ENCODE measurements around the gene ZNF831. TPM values are rescaled to one million over a fixed set of nuclear protein-coding genes. Genes with fewer than 3 reads are reported as not detected.

Gene ZNF831
- total RNA-seq, 1 experiment from 2014 or later = not detected

DNA sequence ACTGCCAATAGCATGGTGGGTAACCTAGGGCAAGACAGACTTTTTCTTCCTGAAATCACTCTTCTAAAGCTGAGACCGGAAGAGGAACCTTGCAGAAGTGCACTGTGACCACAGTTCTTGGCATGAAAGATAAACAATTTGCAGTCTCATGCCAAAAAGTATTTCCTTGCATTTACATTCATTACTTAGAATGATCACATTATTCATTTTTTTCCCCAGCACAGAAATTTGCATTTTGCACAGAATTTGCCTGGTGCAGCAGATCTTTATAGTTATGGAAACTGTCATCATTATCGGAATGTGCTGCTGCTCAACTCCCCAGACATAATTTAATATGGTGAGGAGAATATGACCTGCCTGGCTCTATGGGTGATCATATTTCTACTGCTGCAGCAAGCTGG is 94.6 kb downstream of the ZNF831 start:
- no peaks in the 10 kb centered on the region for H3K4me1 Mint-ChIP-seq (ENCODE audit: low read depth, unreplicated experiment)
- no peak for DNase-seq
- H3K27me3 Mint-ChIP-seq (ENCODE audit: unreplicated experiment) = peaks cover 98% of the 10 kb centered on the region
- intact Hi-C loops (cut with micrococcal nuclease; ENCODE audit: unreplicated experiment) = no loop called here
- TF ChIP-seq, protein P1, sequence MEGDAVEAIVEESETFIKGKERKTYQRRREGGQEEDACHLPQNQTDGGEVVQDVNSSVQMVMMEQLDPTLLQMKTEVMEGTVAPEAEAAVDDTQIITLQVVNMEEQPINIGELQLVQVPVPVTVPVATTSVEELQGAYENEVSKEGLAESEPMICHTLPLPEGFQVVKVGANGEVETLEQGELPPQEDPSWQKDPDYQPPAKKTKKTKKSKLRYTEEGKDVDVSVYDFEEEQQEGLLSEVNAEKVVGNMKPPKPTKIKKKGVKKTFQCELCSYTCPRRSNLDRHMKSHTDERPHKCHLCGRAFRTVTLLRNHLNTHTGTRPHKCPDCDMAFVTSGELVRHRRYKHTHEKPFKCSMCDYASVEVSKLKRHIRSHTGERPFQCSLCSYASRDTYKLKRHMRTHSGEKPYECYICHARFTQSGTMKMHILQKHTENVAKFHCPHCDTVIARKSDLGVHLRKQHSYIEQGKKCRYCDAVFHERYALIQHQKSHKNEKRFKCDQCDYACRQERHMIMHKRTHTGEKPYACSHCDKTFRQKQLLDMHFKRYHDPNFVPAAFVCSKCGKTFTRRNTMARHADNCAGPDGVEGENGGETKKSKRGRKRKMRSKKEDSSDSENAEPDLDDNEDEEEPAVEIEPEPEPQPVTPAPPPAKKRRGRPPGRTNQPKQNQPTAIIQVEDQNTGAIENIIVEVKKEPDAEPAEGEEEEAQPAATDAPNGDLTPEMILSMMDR (IDR thresholded peaks at IDR 0.05; ENCODE audit: unreplicated experiment) = no peak
- no peak overlapping the region for H3K27ac Mint-ChIP-seq (ENCODE audit: unreplicated experiment)
- BruUV-seq (replicated peaks) = no TSS peak
- H3K36me3 Mint-ChIP-seq (ENCODE audit: insufficient read depth, unreplicated experiment) = no peaks in the 10 kb centered on the region
- no peak overlapping the region for H3K4me3 Mint-ChIP-seq (ENCODE audit: low read depth, unreplicated experiment)
- no peaks in the 10 kb centered on the region for H3K9me3 Mint-ChIP-seq (ENCODE audit: low read depth, unreplicated experiment)
- CTCF ChIA-PET = no interaction called here

DNA sequence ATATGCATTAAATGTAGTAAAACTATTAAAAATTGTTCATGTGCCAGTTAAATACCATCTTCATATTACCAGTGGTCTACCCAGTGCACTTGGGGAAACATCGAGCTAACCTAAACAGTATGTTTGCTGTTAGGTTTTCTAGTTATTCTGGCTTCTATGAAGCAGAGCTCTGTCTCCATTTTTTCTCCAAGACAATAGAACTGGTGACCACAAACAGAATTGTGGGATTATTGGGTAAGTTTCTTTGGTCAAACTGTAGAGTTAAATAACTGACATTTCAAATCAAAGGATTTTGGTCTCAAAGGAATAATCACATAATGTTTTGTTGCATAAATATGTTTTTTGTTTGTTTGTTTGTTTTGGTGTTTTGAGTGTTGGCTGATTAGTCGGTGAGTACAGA is 96.3 kb downstream of the ZNF831 start:
- TF ChIP-seq, protein P1 (IDR thresholded peaks at IDR 0.05; ENCODE audit: unreplicated experiment) = no peak
- no peaks in the 10 kb centered on the region for H3K36me3 Mint-ChIP-seq (ENCODE audit: insufficient read depth, unreplicated experiment)
- H3K27me3 Mint-ChIP-seq (ENCODE audit: unreplicated experiment) = peaks cover 98% of the 10 kb centered on the region
- BruUV-seq (replicated peaks) = no TSS peak
- DNase-seq = no peak
- no peaks in the 10 kb centered on the region for H3K9me3 Mint-ChIP-seq (ENCODE audit: low read depth, unreplicated experiment)
- no peak overlapping the region for H3K4me3 Mint-ChIP-seq (ENCODE audit: low read depth, unreplicated experiment)
- CTCF ChIA-PET = no interaction called here
- no peak overlapping the region for H3K27ac Mint-ChIP-seq (ENCODE audit: unreplicated experiment)
- intact Hi-C loops (cut with micrococcal nuclease; ENCODE audit: unreplicated experiment) = no loop called here
- no peaks in the 10 kb centered on the region for H3K4me1 Mint-ChIP-seq (ENCODE audit: low read depth, unreplicated experiment)

DNA sequence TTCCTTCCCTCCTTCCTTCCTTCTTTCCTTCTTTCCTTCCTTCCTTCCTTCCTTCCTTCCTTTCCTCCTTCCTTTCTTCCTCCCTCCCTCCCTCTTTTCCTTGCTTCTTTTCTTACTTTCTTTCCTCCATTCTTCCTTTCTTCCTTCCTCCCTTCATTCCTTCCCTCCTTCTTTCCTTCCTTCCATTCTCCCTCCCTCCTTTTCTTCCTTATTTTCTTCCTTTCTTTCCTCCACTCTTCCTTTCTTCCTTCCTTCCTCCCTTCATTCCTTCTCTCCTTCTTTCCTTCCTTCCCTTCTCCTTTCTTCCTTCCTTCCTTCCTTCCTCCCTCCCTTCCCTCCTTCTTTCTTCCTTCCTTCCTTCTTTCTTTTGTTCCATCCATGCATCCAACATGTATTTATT is 101.7 kb downstream of the ZNF831 start:
- TF ChIP-seq, protein P1 (IDR thresholded peaks at IDR 0.05; ENCODE audit: unreplicated experiment) = no peak
- CTCF ChIA-PET = interaction anchor here (0.5 to 1.2 kb wide), 3 partner anchors 9 to 282 kb away, joined by 3 read pairs; no protein-coding TSS in a partner anchor
- H3K4me1 Mint-ChIP-seq (ENCODE audit: low read depth, unreplicated experiment) = no peaks in the 10 kb centered on the region
- H3K9me3 Mint-ChIP-seq (ENCODE audit: low read depth, unreplicated experiment) = no peaks in the 10 kb centered on the region
- BruUV-seq (replicated peaks) = no TSS peak
- DNase-seq = no peak
- H3K27ac Mint-ChIP-seq (ENCODE audit: unreplicated experiment) = no peak overlapping the region
- H3K4me3 Mint-ChIP-seq (ENCODE audit: low read depth, unreplicated experiment) = no peak overlapping the region
- intact Hi-C loops (cut with micrococcal nuclease; ENCODE audit: unreplicated experiment) = no loop called here
- H3K36me3 Mint-ChIP-seq (ENCODE audit: insufficient read depth, unreplicated experiment) = no peaks in the 10 kb centered on the region
- peaks cover 88% of the 10 kb centered on the region for H3K27me3 Mint-ChIP-seq (ENCODE audit: unreplicated experiment)

DNA sequence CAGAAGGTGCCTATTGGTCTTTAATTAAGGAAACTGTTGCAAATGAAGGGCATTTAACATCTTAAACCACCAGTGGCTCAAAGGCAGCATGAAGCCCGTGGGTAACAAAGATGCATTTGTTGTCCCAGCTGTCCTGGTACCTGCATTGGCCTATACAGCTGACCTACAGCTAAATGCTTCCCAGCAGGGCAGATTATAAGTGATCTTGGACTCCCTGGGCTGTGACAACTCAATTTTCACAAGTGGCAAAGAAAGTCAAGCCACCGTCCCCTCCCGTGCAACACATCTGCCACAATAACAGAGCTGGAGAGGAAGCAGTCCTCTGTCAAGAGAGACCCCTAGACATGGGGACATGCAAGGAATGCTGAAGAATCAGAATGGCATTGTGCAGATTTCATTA is 105.2 kb downstream of the ZNF831 start:
- no TSS peak for BruUV-seq (replicated peaks)
- H3K4me3 Mint-ChIP-seq (ENCODE audit: low read depth, unreplicated experiment) = no peak overlapping the region
- intact Hi-C loops (cut with micrococcal nuclease; ENCODE audit: unreplicated experiment) = no loop called here

More for the DNA sequence above, 105.2 kb downstream of the ZNF831 start:
- no peak for DNase-seq
- Mint-ChIP-seq H3K9me3 (ENCODE audit: low read depth, unreplicated experiment) (no peaks in the 10 kb centered on the region), H3K27ac (ENCODE audit: unreplicated experiment) (no peak overlapping the region), H3K36me3 (ENCODE audit: insufficient read depth, unreplicated experiment) (no peaks in the 10 kb centered on the region), H3K4me1 (ENCODE audit: low read depth, unreplicated experiment) (no peaks in the 10 kb centered on the region), H3K27me3 (ENCODE audit: unreplicated experiment) (peaks cover 85% of the 10 kb centered on the region)
- TF ChIP-seq, protein P1 (IDR thresholded peaks at IDR 0.05; ENCODE audit: unreplicated experiment) = no peak
- CTCF ChIA-PET = interaction anchor here (0.6 kb wide), 1 partner anchor 119 kb away, joined by 4 read pairs; no protein-coding TSS in a partner anchor
